Measurements from ENCODE around the gene GLT1D1. TPM values are rescaled to one million over a fixed set of nuclear protein-coding genes. Genes with fewer than 3 reads are reported as not detected.

The GLT1D1 gene
- total and polyA plus RNA-seq, 2 of the 8 experiments (the other 6 are each of a cell fraction or from before 2014, with no cell fraction given) = 1.5 to 3.6 TPM

DNA sequence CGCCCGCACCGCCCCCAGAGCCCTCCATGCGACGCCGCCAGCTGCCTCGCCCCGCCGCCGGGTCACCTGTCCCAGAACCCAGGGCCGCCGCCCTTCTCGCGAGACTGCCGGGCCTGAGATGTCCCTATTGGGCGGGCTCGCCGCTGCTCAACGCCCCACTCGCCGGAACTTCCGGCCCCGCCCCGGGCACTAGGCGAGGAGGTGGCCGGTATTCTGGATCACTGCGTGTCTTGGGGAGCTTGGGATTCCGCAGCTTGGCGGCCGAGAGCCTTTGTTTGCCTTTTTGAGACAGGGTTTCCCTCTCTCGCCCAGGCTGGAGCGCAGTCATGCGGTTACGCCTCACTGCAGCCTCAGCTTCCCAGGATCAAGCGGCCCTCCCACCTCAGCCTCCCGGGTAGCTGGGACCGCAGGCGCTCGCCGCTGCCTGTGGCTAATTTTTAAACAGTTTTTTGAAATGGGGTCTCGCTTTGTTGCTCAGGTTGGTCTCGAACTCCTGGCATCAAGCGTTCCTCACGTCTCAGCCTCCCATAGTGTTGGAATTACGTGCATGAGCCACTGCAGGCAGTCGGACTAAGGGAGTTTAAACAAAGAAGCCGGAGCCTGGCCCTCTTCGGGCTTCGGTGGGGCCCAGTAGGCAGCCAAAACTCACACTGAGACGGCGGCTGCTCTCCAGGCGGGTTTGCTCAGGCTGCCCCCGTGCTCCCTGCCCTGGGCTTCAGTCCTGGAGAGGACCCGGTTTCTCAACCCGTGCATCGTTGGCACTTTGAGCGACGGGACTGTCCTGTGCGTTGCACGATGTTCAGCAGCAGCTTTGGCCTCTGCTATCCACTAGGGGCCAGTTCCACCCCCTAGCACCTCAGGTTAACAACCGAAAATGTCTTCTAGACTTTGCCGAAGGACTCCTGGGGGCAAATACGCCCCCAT lies 29.1 kb upstream of the GLT1D1 start, which contains the start of gene SLC15A4:
Gene SLC15A4, minus strand, starts transcription at position 43 of the 924 bp plus-strand sequence. Its CDS starts 15 bp downstream, at position 28.
- Histone ChIP-seq H3K36me3 (ENCODE audit: control insufficient read depth in 2 of 4, insufficient read depth in 4 of 4, low read length in 3 of 4) (peaks cover 0 to 8% (median 2%) of the 10 kb centered on the region in 4 experiments; a peak in 4 of 8 replicates), H3K27me3 (replicated peaks in 1 of 4; ENCODE audit: control insufficient read depth in 3 of 4, extremely low read depth in 1 of 4, insufficient read depth in 3 of 4, low read length in 3 of 4) (no peaks in the 10 kb centered on the region), H2AK5ac (ENCODE audit: low read depth, low read length) (peak within 1 kb of the TSS; percentile 89; the same call in 1 of the 2 replicates), H4K91ac (replicated peaks; ENCODE audit: insufficient read length, low read length) (peak within 1 kb of the TSS; percentile 95), H3K79me1 (ENCODE audit: low read depth, low read length) (peaks cover 11% of the 10 kb centered on the region), H3K4me3 (ENCODE audit: extremely low read depth in 1 of 4, insufficient read depth in 2 of 4, low read depth in 3 of 4, low read length in 4 of 4) (peak within 1 kb of the TSS; percentile 76 to 85 (median 82)), H3K27ac (ENCODE audit: low read depth, low read length) (peak within 1 kb of the TSS; percentile 93), H3K4me2 (ENCODE audit: insufficient read depth in 1 of 2, low read depth in 2 of 2, low read length in 2 of 2) (peak within 1 kb of the TSS; percentile 66 to 87), H4K8ac (ENCODE audit: extremely low read depth, insufficient read depth, low read length) (peak within 1 kb of the TSS; percentile 98), H3K23me2 (ENCODE audit: low read depth, low read length) (peaks cover 9% of the 10 kb centered on the region; the same call in 1 of the 2 replicates), H2BK5ac (ENCODE audit: low read depth, low read length) (peak within 1 kb of the TSS; percentile 98), H4K5ac (ENCODE audit: insufficient read length, low read depth, low read length) (peak within 1 kb of the TSS; percentile 93), H3K4me1 (replicated peaks in 1 of 4; ENCODE audit: control insufficient read depth in 3 of 4, insufficient read depth in 4 of 4, low read length in 3 of 4) (peaks cover 3 to 20% (median 4%) of the 10 kb centered on the region in 4 experiments; a peak in 5 of 7 replicates), H3K18ac (ENCODE audit: extremely low read depth, low read length) (peak within 1 kb of the TSS; percentile 88), H3K14ac (ENCODE audit: insufficient read length) (no peak within 1 kb of the TSS), H3K9me3 (ENCODE audit: insufficient read depth in 2 of 2, low read depth in 1 of 2, low read length in 1 of 2) (no peaks in the 10 kb centered on the region), H2BK120ac (replicated peaks; ENCODE audit: low read depth, low read length) (no peak within 1 kb of the TSS), H3K79me2 (ENCODE audit: control insufficient read depth in 1 of 2, insufficient read depth in 2 of 2, low read length in 2 of 2) (peaks cover 16 to 39% of the 10 kb centered on the region in 2 experiments), H3K56ac (replicated peaks; ENCODE audit: insufficient read length, low read depth, low read length) (peak within 1 kb of the TSS; percentile 93), H3K4ac (replicated peaks; ENCODE audit: insufficient read length, low read depth, low read length) (peak within 1 kb of the TSS; percentile 94), H2BK20ac (ENCODE audit: low read length) (no peak within 1 kb of the TSS), H2AFZ (ENCODE audit: low read length) (no peak within 1 kb of the TSS), H2BK15ac (ENCODE audit: low read length) (no peak within 1 kb of the TSS), H3K9ac (replicated peaks in 1 of 4; ENCODE audit: extremely low read depth in 1 of 4, low read depth in 3 of 4, low read length in 3 of 4) (peak within 1 kb of the TSS; percentile 94 to 99 (median 96)), H4K20me1 (replicated peaks in 1 of 2; ENCODE audit: control insufficient read depth in 1 of 2, insufficient read depth in 2 of 2, low read length in 2 of 2) (peaks cover 13 to 21% of the 10 kb centered on the region in 2 experiments), H2BK12ac (ENCODE audit: low read depth, low read length) (peak within 1 kb of the TSS; percentile 60; the same call in 1 of the 2 replicates), H3K23ac (ENCODE audit: insufficient read length) (no peak within 1 kb of the TSS)
- ChIA-PET POLR2A (ENCODE audit: partially characterized antibody) (interaction anchor here (0.6 to 3.3 kb wide), 19 partner anchors 10 to 404 kb away, joined by 3 to 14 read pairs (median 4); partner anchors contain the start of gene GLT1D1), CTCF (ENCODE audit: partially characterized antibody) (interaction anchor here (0.5 to 1.0 kb wide), 2 partner anchors 10 to 768 kb away, joined by 3 to 5 read pairs; no protein-coding TSS in a partner anchor)
- FAIRE-seq (no peak), DNase-seq (ENCODE audit: low read depth in 1 of 2, low spot score in 2 of 2) (peak; percentile 85 to 95)
- 18% methylated on average over 41 of the region's 63 CpGs; no CpG with 5 or more reads in 1 of the 2 experiments for WGBS, 2 experiments (ENCODE audit: extremely low coverage in 1 of 2, insufficient coverage in 1 of 2, insufficient read length in 1 of 2, insufficient replicate concordance in 2 of 2, low coverage in 1 of 2, low lambda C conversion rate in 2 of 2, missing lambda C conversion rate in 1 of 2)
- no peak for TF ChIP-seq SAP30 (IDR thresholded peaks at IDR 0.05; ENCODE audit: insufficient read depth, insufficient replicate concordance, low read length)
- TF ChIP-seq MAFK (IDR thresholded peaks at IDR 0.05; ENCODE audit: low read depth, low read length) = no peak
- TF ChIP-seq, protein P1, sequence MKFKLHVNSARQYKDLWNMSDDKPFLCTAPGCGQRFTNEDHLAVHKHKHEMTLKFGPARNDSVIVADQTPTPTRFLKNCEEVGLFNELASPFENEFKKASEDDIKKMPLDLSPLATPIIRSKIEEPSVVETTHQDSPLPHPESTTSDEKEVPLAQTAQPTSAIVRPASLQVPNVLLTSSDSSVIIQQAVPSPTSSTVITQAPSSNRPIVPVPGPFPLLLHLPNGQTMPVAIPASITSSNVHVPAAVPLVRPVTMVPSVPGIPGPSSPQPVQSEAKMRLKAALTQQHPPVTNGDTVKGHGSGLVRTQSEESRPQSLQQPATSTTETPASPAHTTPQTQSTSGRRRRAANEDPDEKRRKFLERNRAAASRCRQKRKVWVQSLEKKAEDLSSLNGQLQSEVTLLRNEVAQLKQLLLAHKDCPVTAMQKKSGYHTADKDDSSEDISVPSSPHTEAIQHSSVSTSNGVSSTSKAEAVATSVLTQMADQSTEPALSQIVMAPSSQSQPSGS (IDR thresholded peaks at IDR 0.05; ENCODE audit: low read length) = no peak
- no peak for TF ChIP-seq SIRT6 (IDR thresholded peaks at IDR 0.05; ENCODE audit: low read length)
- TF ChIP-seq POLR2AphosphoS5 (IDR thresholded peaks at IDR 0.05; ENCODE audit: low read depth, low read length) = peak; percentile 93
- no peak for TF ChIP-seq POU5F1 (IDR thresholded peaks at IDR 0.05; ENCODE audit: low read depth, low read length)
- no peak for TF ChIP-seq RFX5 (IDR thresholded peaks at IDR 0.05; ENCODE audit: borderline replicate concordance, low read depth, low read length)
- no peak for TF ChIP-seq YY1 (IDR thresholded peaks at IDR 0.05; ENCODE audit: low read depth, low read length)
- peak; percentile 60 for TF ChIP-seq GTF2F1 (IDR thresholded peaks at IDR 0.05; ENCODE audit: borderline replicate concordance, low read depth, low read length)

Measured in H1 (cell line).